ENCODE data around the gene USP34.
"Not testable (repeated sequence)": the region's sequence is repeated elsewhere in the genome, so short reads cannot be mapped to it uniquely, and the experiment has no call there.

DNA sequence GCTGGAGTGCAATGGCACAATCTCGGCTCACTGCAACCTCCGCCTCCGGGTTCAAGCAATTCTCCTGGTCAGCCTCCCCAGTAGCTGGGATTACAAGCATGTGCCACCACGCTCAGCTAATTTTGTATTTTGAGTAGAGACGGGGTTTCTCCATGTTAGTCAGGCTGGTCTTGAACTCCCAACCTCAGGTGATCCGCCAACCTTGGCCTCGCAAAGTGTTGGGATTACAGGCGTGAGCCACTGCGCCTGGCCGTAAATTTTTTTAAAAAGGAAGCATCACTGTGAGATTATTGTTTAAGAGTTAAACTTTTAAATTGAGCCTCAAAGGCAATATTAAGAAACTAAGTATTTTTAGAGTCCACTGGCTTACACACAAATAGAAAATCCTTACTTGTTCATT is 2.7 kb downstream of the USP34 start:
- TF ChIP-seq CTCF (IDR thresholded peaks at IDR 0.05; ENCODE audit: low read length); EZH2phosphoT487 (IDR thresholded peaks at IDR 0.05; ENCODE audit: low read length); EZH2 (optimal IDR thresholded peaks at IDR 0.05; ENCODE audit: low read depth, low read length): not testable (repeated sequence)

Data from MM.1S (cell line).